HepG2 (cell line): ENCODE data around the gene CXCR4. TPM values are rescaled to one million over a fixed set of nuclear protein-coding genes. Genes with fewer than 3 reads are reported as not detected.

Experiments used
- ATAC-seq: fragments of 200-7000 bp; cut with Tn5 transposase; 3 replicates; pipeline ENCODE4 v1.9.1; 2020; ENCODE audit warnings: mild to moderate bottlenecking, moderate library complexity
- BruUV-seq: library from RNA; stranded (reverse); fragments of 400-500 nt; replicated peaks from 2 replicates; lab custom pipeline; 2021; lab: Mats Ljungman, UMichigan
- CTCF ChIA-PET: fragments of 300-600 bp; formaldehyde crosslinking; extraction: SDS; loops from one replicate; lab custom pipeline; 2021; ENCODE audit warnings: low total read pairs, inconsistent platforms, low intra/inter-chr PET ratio; lab: Yijun Ruan, JAX
- POLR2A ChIA-PET: fragments of 350-600 bp; sonication (Branson Sonifier 250); formaldehyde crosslinking; loops from one replicate; lab custom pipeline; 2020; ENCODE audit warnings: antibody characterized with exemption, inconsistent platforms; lab: Yijun Ruan, JAX
- DNase-seq: peaks from one replicate; pipeline ENCODE4 v3.0.0-alpha.2; 2015; ENCODE audit warnings: low spot score
- FAIRE-seq: peaks from 3 replicates; lab custom pipeline; 2011; peaks lifted over from hg19 to GRCh38; lab: Jason Lieb, UNC
- H2AFZ ChIP-seq: one replicate; pipeline ENCODE4 v1.6.1; 2011; ENCODE audit warnings: low read length, inconsistent platforms
- H3K27ac ChIP-seq: fragments of 300-600 bp; 3 replicates; pipeline ENCODE4 v1.8.0; 2011; ENCODE audit warnings: mixed run types, mild to moderate bottlenecking, mixed read lengths, low read length, inconsistent platforms; ENCODE audit not compliant: insufficient read depth; ENCODE audit errors: extremely low read length
- H3K27me3 ChIP-seq, 2 experiments: fragments of 200-600 bp in 1 of 2; 2 replicates in 1 of 2; 3 replicates in 1 of 2; pipeline versions ENCODE4 v1.6.0 to v1.8.0; 2011; ENCODE audit warnings: low read length in 2 of 2, mild to moderate bottlenecking in 2 of 2, moderate library complexity in 2 of 2, inconsistent platforms in 1 of 2; ENCODE audit not compliant: insufficient read depth in 2 of 2, control insufficient read depth in 1 of 2
- H3K36me3 ChIP-seq, 2 experiments: fragments of 200-600 bp in 1 of 2; replicated peaks in 1 of 2; 2 replicates in 1 of 2; 3 replicates in 1 of 2; pipeline versions ENCODE4 v1.5.1 to v1.8.0; 2011; ENCODE audit warnings: low read length in 2 of 2, inconsistent platforms in 1 of 2; ENCODE audit not compliant: insufficient read depth in 2 of 2, control insufficient read depth in 1 of 2
- H3K4me1 ChIP-seq: 2 replicates; pipeline ENCODE4 v1.5.1; 2012; ENCODE audit warnings: low read length, inconsistent platforms; ENCODE audit not compliant: insufficient read depth
- H3K4me2 ChIP-seq: 2 replicates; pipeline ENCODE4 v1.6.0; 2011; ENCODE audit warnings: low read depth, low read length, inconsistent platforms
- H3K4me3 ChIP-seq, 3 experiments: fragments of 200-600 bp in 1 of 3; sonication (generic), shearing (Covaris generic) in 1 of 3; replicated peaks in 1 of 3; 2 replicates each; pipeline ENCODE4 v1.5.1; 2011 to 2016; ENCODE audit warnings: low read length in 3 of 3, inconsistent platforms in 2 of 3, low read depth in 2 of 3, mild to moderate bottlenecking in 2 of 3, control low read depth in 1 of 3, mixed read lengths in 1 of 3; ENCODE audit not compliant: insufficient read depth in 1 of 3
- H3K79me2 ChIP-seq: one replicate; pipeline ENCODE4 v1.6.1; 2011; ENCODE audit warnings: low read length, inconsistent platforms; ENCODE audit not compliant: insufficient read depth
- H3K9ac ChIP-seq: 2 replicates; pipeline ENCODE4 v1.6.0; 2011; ENCODE audit warnings: mild to moderate bottlenecking, low read depth, low read length, inconsistent platforms; ENCODE audit not compliant: insufficient read depth
- H3K9me3 ChIP-seq: 2 replicates; pipeline ENCODE4 v1.5.1; 2012; ENCODE audit warnings: mild to moderate bottlenecking, low read length
- H4K20me1 ChIP-seq: 2 replicates; pipeline ENCODE4 v1.6.0; 2011; ENCODE audit warnings: inconsistent platforms, mild to moderate bottlenecking, low read length, moderate library complexity; ENCODE audit not compliant: insufficient read depth
- ATM ChIP-seq: fragments of 450-650 bp; IDR thresholded peaks from 2 replicates; pipeline ENCODE4 v1.7.1; 2017; ENCODE audit warnings: mild to moderate bottlenecking, borderline replicate concordance
- CAMTA2 ChIP-seq: sonication (generic); formaldehyde crosslinking; IDR thresholded peaks from 2 replicates; pipeline ENCODE4 v1.4.0; 2020; ENCODE audit warnings: mild to moderate bottlenecking, missing genetic modification reagents, borderline replicate concordance
- ETV6 ChIP-seq: sonication (generic); formaldehyde crosslinking; conservative IDR thresholded peaks from 2 replicates; pipeline ENCODE4 v1.4.0; 2020; ENCODE audit warnings: missing genetic modification reagents
- HDAC2 ChIP-seq: sonication (generic); formaldehyde crosslinking; IDR thresholded peaks from 2 replicates; pipeline ENCODE4 v1.4.0; 2020; ENCODE audit warnings: missing genetic modification reagents
- NCOA5 ChIP-seq: sonication (generic); formaldehyde crosslinking; IDR thresholded peaks from 2 replicates; pipeline ENCODE4 v1.4.0; 2020; ENCODE audit warnings: missing genetic modification reagents
- RBFOX2 ChIP-seq: fragments of 200-400 bp; formaldehyde crosslinking; IDR thresholded peaks from 2 replicates; pipeline ENCODE4 v1.6.1; 2017; ENCODE audit warnings: low read depth, mild to moderate bottlenecking, low read length
- REXO4 ChIP-seq: sonication (generic); formaldehyde crosslinking; IDR thresholded peaks from 2 replicates; pipeline ENCODE4 v1.8.0; 2022; ENCODE audit warnings: missing genetic modification reagents, mild to moderate bottlenecking, borderline replicate concordance
- ZMYM3 ChIP-seq: sonication (generic); formaldehyde crosslinking; IDR thresholded peaks from 2 replicates; pipeline ENCODE4 v1.5.1; 2020; ENCODE audit warnings: mild to moderate bottlenecking, missing genetic modification reagents
- ZNF138 ChIP-seq: sonication (generic); formaldehyde crosslinking; IDR thresholded peaks from 2 replicates; pipeline ENCODE4 v1.5.0; 2020; ENCODE audit warnings: mild to moderate bottlenecking, low read depth, missing genetic modification reagents
- ZSCAN9 ChIP-seq: IDR thresholded peaks from 2 replicates; pipeline ENCODE4 v1.6.1; 2016; ENCODE audit warnings: borderline replicate concordance
- WGBS: methylation state at CpG from one replicate; pipeline ENCODE4 v1.1.6; 2017; ENCODE audit warnings: low lambda C conversion rate; 5-methylcytosine and 5-hydroxymethylcytosine counted together
- in situ Hi-C: cut with HindIII; loops from 2 replicates; pipeline ENCODE4 v1.10.0; 2017; ENCODE audit warnings: low pct_unique_long_range_greater_than_20kb; ENCODE audit not compliant: extremely low pct_ligation_motif_present
- intact Hi-C: fragments of 100-400 bp; cut with micrococcal nuclease; formaldehyde crosslinking; loops from one replicate; pipeline ENCODE4 v1.10.0; 2022; ENCODE audit not compliant: unreplicated experiment
- polyA plus RNA-seq, 8 experiments: library from polyadenylated mRNA; depleted of rRNA in 3 of 8; stranded (reverse) in 7 of 8; unstranded in 1 of 8; fragments of >200 nt; fragmentation: Illumina TruSeq in 4 of 8; extraction: Trizol in 4 of 8; gene quantifications; 2 replicates each; pipeline versions ENCODE4 v1.2.1 to v1.2.3, GENCODE V29; 2011 to 2016; ENCODE audit warnings: low read depth in 4 of 8, missing spikeins in 1 of 8, mixed read lengths in 1 of 8; ENCODE audit not compliant: insufficient read depth in 1 of 8
- total RNA-seq, 5 experiments: library from RNA; depleted of rRNA; stranded (reverse); fragments of >200 nt; fragmentation: Illumina TruSeq; extraction: Trizol; gene quantifications; 2 replicates each; pipeline ENCODE4 v1.2.3, GENCODE V29; 2016; ENCODE audit warnings: low read depth in 1 of 5
- TF ChIP-seq, protein P1 (sequence below): sonication (generic); formaldehyde crosslinking; IDR thresholded peaks from 2 replicates; pipeline ENCODE4 v1.8.0; 2023; ENCODE audit warnings: mild to moderate bottlenecking, missing genetic modification reagents
- TF ChIP-seq, protein P2 (sequence below): sonication (generic); formaldehyde crosslinking; conservative IDR thresholded peaks from 2 replicates; pipeline ENCODE4 v1.8.0; 2022; ENCODE audit warnings: mild to moderate bottlenecking, moderate library complexity, missing genetic modification reagents

Gene CXCR4
- total and polyA plus RNA-seq, 2 of the 13 experiments (the other 11 are each of a cell fraction or from before 2014, with no cell fraction given): 0.34 to 0.55 TPM

DNA sequence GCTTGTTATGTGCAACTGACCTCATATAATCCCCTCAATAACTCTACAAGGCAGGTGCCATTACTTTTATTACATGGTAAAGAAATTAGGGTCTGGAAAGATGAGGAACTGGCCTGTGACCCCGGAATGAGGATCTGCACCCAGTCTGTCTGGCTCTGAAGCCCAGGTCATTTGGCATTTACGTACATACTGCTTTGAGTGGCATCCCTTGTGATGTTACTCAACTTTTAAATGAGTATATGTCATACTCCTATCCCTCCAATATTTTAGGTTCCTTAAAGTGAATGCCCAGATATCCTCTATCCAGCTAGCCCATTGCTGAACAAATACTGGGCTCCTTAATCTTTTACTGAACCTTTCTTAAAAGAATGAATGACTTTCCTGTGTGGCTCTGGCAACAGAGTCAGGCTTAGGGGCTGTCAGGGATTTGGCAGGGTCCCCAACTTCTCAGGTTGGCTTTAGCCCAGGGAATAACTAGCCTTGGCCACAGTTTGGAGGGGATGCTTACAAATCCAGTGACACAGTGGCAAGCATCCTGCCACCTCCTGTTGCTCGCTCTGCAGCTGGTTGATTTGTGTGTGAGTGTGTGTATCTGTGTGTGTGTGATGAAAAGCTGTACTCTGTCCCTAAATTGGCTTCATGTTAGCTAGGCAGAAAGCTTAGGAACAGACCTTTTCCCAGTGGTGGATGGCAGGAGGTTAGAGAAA, 3.4 kb upstream of the CXCR4 start (continued):
- TF ChIP-seq HDAC2 (CRISPR knock-in tag): no peak

GRCh38 chr2:136119717-136120675, 2.0 kb upstream of the CXCR4 start:
- Histone ChIP-seq H4K20me1 (no peaks in the 10 kb centered on the region), H2AFZ (no peak overlapping the region), H3K4me3 (no peak overlapping the region), H3K27me3 (peaks cover 0 to 63% of the 10 kb centered on the region in 2 experiments; a peak in 4 of 5 replicates), H3K4me1 (peaks cover 8% of the 10 kb centered on the region; the same call in 1 of the 2 replicates), H3K27ac (no peak overlapping the region), H3K9me3 (no peaks in the 10 kb centered on the region), H3K36me3 (no peaks in the 10 kb centered on the region), H3K4me2 (no peak overlapping the region), H3K79me2 (no peaks in the 10 kb centered on the region), H3K9ac (no peak overlapping the region)
- WGBS: 30% methylated on average over 16 of the region's 16 CpGs
- FAIRE-seq (no peak), ATAC-seq (no peak), DNase-seq (no peak)
- CTCF ChIA-PET: no interaction called here
- TF ChIP-seq, protein P1, sequence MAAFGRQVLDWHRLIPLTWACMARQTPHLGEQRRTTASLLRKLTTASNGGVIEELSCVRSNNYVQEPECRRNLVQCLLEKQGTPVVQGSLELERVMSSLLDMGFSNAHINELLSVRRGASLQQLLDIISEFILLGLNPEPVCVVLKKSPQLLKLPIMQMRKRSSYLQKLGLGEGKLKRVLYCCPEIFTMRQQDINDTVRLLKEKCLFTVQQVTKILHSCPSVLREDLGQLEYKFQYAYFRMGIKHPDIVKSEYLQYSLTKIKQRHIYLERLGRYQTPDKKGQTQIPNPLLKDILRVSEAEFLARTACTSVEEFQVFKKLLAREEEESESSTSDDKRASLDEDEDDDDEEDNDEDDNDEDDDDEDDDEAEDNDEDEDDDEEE (CRISPR knock-in tag): no peak
- no peak for TF ChIP-seq RBFOX2
- TF ChIP-seq ETV6 (CRISPR knock-in tag): no peak
- TF ChIP-seq ZMYM3 (CRISPR knock-in tag): no peak
- TF ChIP-seq REXO4: no peak
- no peak for TF ChIP-seq ZNF138 (CRISPR knock-in tag)
- no peak for TF ChIP-seq NCOA5 (CRISPR knock-in tag)
- no peak for TF ChIP-seq ATM
- TF ChIP-seq CAMTA2 (CRISPR knock-in tag): no peak
- TF ChIP-seq ZSCAN9 (CRISPR knock-in tag): no peak
- TF ChIP-seq, protein P2, sequence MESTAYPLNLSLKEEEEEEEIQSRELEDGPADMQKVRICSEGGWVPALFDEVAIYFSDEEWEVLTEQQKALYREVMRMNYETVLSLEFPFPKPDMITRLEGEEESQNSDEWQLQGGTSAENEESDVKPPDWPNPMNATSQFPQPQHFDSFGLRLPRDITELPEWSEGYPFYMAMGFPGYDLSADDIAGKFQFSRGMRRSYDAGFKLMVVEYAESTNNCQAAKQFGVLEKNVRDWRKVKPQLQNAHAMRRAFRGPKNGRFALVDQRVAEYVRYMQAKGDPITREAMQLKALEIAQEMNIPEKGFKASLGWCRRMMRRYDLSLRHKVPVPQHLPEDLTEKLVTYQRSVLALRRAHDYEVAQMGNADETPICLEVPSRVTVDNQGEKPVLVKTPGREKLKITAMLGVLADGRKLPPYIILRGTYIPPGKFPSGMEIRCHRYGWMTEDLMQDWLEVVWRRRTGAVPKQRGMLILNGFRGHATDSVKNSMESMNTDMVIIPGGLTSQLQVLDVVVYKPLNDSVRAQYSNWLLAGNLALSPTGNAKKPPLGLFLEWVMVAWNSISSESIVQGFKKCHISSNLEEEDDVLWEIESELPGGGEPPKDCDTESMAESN (CRISPR knock-in tag): no peak
- POLR2A ChIA-PET: no interaction called here
- in situ Hi-C loops: no loop called here
- no TSS peak for BruUV-seq
- intact Hi-C loops: no loop called here
